ENCODE data around the gene KRTAP6-1. TPM values are rescaled to one million over a fixed set of nuclear protein-coding genes. Genes with fewer than 3 reads are reported as not detected.

KRTAP6-1 gene
- not detected for polyA plus RNA-seq (2012; ENCODE audit: insufficient read depth, insufficient read length, low read depth)

DNA sequence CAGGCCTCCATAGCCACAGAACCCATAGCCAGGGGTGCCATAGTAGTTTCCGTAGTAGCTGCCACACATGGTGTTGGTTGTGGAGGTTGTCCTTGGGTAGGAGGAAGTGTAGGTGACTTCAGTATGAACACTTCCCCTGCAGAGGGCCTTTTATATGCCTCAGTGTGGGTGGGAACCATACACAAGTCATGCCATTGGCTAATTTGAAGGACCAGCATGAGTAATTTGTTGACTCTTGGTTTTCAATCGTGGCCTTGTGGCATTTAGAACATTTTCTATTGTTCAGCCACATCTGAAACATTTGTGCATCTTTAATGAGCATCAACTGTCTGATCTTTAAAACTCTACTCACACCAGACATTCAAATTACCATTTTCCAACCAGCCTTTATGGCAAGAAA, at the start of gene KRTAP6-1:
Gene KRTAP6-1, minus strand, starts transcription at position 95 of the 400 bp plus-strand sequence. Its CDS starts 26 bp downstream, at position 69.
- H3K4me3 ChIP-seq (ENCODE audit: low read depth, low read length) = no peak within 1 kb of the TSS
- no peak for DNase-seq

DNA sequence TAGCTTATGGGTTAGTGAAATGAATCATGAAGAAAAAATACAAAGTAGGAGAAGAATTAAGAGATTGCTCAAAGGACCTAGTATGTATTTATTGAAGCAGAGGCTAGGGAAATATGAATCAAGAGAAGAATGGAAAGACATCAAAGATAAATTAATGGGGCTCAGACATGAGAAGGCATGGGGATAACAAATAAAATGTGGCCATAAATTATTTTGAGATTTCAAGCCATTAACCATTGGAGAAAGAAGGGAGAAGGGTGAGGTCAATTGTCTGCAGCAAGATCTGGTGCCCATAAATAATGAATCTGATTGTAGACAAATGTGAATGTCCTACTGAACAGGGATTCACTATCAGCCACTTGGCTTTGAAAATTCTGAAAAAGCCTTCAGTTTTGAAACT, 39.2 kb upstream of the KRTAP6-1 start:
- no peaks in the 10 kb centered on the region for H3K9me3 ChIP-seq
- H3K27me3 ChIP-seq = no peaks in the 10 kb centered on the region
- no peak for DNase-seq
- no peak for TF ChIP-seq CTCF (IDR thresholded peaks at IDR 0.05; ENCODE audit: low read depth, low read length)
- H3K4me1 ChIP-seq = no peaks in the 10 kb centered on the region; the same call in 1 of the 2 replicates
- no peaks in the 10 kb centered on the region for H3K36me3 ChIP-seq
- no peak overlapping the region for H3K4me3 ChIP-seq (ENCODE audit: low read depth, low read length)

More for the DNA sequence above, at the start of gene KRTAP6-1:
- Histone ChIP-seq H3K9me3 (no peaks in the 10 kb centered on the region), H3K36me3 (no peaks in the 10 kb centered on the region), H3K27me3 (no peaks in the 10 kb centered on the region), H3K4me1 (no peaks in the 10 kb centered on the region; the same call in 1 of the 2 replicates)
- TF ChIP-seq CTCF (IDR thresholded peaks at IDR 0.05; ENCODE audit: low read depth, low read length) = no peak

DNA sequence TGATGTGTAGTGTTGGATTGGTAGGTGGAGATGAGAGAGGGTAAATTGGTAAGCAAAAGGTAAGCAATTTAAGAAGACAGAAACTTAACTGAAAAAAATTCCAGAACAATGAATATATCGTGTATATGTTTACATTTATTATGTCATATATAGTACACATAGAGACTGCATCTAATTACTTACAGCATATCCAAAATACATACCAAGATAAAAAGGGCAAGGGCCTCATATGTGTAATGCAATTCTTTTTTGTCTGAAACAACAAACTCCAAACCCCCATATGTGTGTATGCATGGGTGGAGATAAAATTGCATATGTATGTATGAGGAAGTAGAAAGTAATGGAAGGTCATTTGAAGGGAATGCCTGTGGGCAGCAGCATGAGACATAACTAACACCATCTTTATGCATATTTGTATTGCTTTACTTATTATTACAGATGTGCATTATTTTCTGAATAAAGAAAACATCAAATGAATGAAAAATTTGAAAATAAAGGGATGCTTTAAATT, 33.2 kb upstream of the KRTAP6-1 start:
- H3K4me3 ChIP-seq (ENCODE audit: low read depth, low read length) = no peak overlapping the region
- H3K9me3 ChIP-seq = no peaks in the 10 kb centered on the region
- H3K4me1 ChIP-seq = no peaks in the 10 kb centered on the region; the same call in 1 of the 2 replicates
- DNase-seq = no peak
- no peaks in the 10 kb centered on the region for H3K27me3 ChIP-seq
- no peaks in the 10 kb centered on the region for H3K36me3 ChIP-seq
- TF ChIP-seq CTCF (IDR thresholded peaks at IDR 0.05; ENCODE audit: low read depth, low read length) = no peak

DNA sequence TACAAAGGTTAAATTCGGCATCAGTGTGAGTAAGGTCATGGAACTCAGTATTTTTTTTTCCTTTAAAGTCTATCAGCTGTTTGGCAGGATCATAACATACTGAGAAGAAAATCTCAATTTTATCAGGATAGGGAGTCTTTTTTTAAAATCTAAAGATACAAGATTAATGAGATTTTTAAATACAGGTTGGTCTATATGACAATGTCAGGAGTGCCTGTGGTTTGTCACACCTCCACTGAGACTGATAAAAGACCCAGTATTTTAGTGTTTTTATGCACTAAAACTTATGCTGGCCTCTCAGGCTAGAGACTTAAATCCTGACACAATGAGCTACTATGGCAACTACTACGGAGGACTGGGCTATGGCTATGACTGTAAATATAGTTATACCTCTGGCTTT, 28.8 kb upstream of the KRTAP6-1 start, which contains the start of gene KRTAP20-3:
Gene KRTAP20-3, plus strand, starts transcription at position 301 of the 400 bp plus-strand sequence.
- Histone ChIP-seq H3K9me3 (no peaks in the 10 kb centered on the region), H3K4me1 (no peaks in the 10 kb centered on the region), H3K4me3 (ENCODE audit: low read depth, low read length) (no peak within 1 kb of the TSS), H3K36me3 (no peaks in the 10 kb centered on the region), H3K27me3 (no peaks in the 10 kb centered on the region)
- no peak for TF ChIP-seq CTCF (IDR thresholded peaks at IDR 0.05; ENCODE audit: low read depth, low read length)
- DNase-seq = no peak

DNA sequence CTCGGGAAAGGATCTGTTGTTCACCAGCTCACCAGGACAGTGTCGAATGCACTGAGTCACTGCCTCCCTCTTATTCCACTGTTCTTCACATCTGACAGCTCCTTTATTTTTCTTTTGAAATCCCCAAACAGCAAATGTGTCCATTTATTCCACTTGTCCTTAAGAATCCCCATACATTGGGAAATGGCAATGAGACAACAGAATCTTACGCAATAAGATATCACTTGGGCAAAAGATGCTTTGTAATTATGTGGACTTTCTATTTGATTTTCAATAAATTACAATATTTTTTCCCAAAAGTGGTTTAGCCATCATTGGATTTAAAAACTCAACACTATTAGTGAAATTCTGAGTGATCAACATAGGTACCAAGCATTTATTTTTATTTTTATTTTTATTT, 25.0 kb upstream of the KRTAP6-1 start:
- no peak for DNase-seq
- Histone ChIP-seq H3K36me3 (no peaks in the 10 kb centered on the region), H3K27me3 (no peaks in the 10 kb centered on the region), H3K4me1 (no peaks in the 10 kb centered on the region), H3K4me3 (ENCODE audit: low read depth, low read length) (no peak overlapping the region), H3K9me3 (no peaks in the 10 kb centered on the region)
- no peak for TF ChIP-seq CTCF (IDR thresholded peaks at IDR 0.05; ENCODE audit: low read depth, low read length)

GRCh38 chr21:30634906-30635305, 21.2 kb upstream of the KRTAP6-1 start, which contains the start of gene KRTAP20-2:
TSS of gene KRTAP20-2 (plus strand) at chr21:30635206. CDS start at chr21:30635264, 58 bp downstream.
- no peaks in the 10 kb centered on the region for H3K36me3 ChIP-seq
- no peaks in the 10 kb centered on the region for H3K27me3 ChIP-seq
- no peak for DNase-seq
- H3K4me1 ChIP-seq = no peaks in the 10 kb centered on the region
- H3K9me3 ChIP-seq = no peaks in the 10 kb centered on the region
- no peak for TF ChIP-seq CTCF (IDR thresholded peaks at IDR 0.05; ENCODE audit: low read depth, low read length)
- no peak within 1 kb of the TSS for H3K4me3 ChIP-seq (ENCODE audit: low read depth, low read length)
